CD4-positive, CD25-positive, alpha-beta regulatory T cell (primary cell): ENCODE results near the gene CERS4. TPM values are rescaled to one million over a fixed set of nuclear protein-coding genes. Genes with fewer than 3 reads are reported as not detected.
A peak's percentile ranks its signal among the peaks of the same experiment; 100 is the strongest.

Source experiments
- ATAC-seq, 2 donors: fragments of 150-1000 bp; cut with Tn5 transposase; one replicate each; pipeline ENCODE4 v1.10.0; 2021; ENCODE audit warnings: low read depth in 2 of 2, moderate number of reproducible peaks in 2 of 2, moderate library complexity in 1 of 2
- DNase-seq, 3 donors: peaks; one replicate each; pipeline versions ENCODE4 v3.0.0 to v3.0.0-alpha.2; 2012 to 2022; ENCODE audit warnings: mixed read lengths in 1 of 3
- H3K27ac ChIP-seq: one replicate; pipeline ENCODE4 v1.7.0; 2013; ENCODE audit warnings: mild to moderate bottlenecking, low read length; ENCODE audit not compliant: insufficient read depth, poor library complexity, severe bottlenecking
- H3K27me3 ChIP-seq: one replicate; pipeline ENCODE4 v1.7.0; 2013; ENCODE audit warnings: low read length; ENCODE audit not compliant: control insufficient read depth, insufficient read depth
- H3K36me3 ChIP-seq: one replicate; pipeline ENCODE4 v1.7.0; 2013; ENCODE audit warnings: mild to moderate bottlenecking, low read length, moderate library complexity; ENCODE audit not compliant: control insufficient read depth, insufficient read depth
- H3K4me1 ChIP-seq: 2 replicates; pipeline ENCODE4 v1.7.0; 2013; ENCODE audit warnings: mild to moderate bottlenecking, low read length; ENCODE audit not compliant: insufficient read depth, control insufficient read depth, poor library complexity, severe bottlenecking
- H3K4me3 ChIP-seq: one replicate; pipeline ENCODE4 v1.7.0; 2013; ENCODE audit warnings: low read depth, mild to moderate bottlenecking, low read length, moderate library complexity
- H3K9me3 ChIP-seq, 2 experiments: 1 replicate in 1 of 2; 2 replicates in 1 of 2; pipeline ENCODE4 v1.7.0; 2013; ENCODE audit warnings: low read length in 2 of 2, mild to moderate bottlenecking in 1 of 2, moderate library complexity in 1 of 2; ENCODE audit not compliant: control insufficient read depth in 2 of 2
- H3K27ac Mint-ChIP-seq, 3 donors: one replicate each; pipeline ENCODE4 v1.8.0; 2020 to 2022; ENCODE audit warnings: mild to moderate bottlenecking in 3 of 3, mixed read lengths in 3 of 3, moderate library complexity in 2 of 3
- H3K27me3 Mint-ChIP-seq: one replicate; pipeline ENCODE4 v1.8.0; 2022; ENCODE audit warnings: mild to moderate bottlenecking, mixed read lengths
- H3K36me3 Mint-ChIP-seq: one replicate; pipeline ENCODE4 v1.8.0; 2020; ENCODE audit warnings: mixed read lengths
- H3K4me1 Mint-ChIP-seq, 4 donors: one replicate each; pipeline ENCODE4 v1.8.0; 2020 to 2022; ENCODE audit warnings: mixed read lengths in 4 of 4, mild to moderate bottlenecking in 1 of 4
- H3K4me3 Mint-ChIP-seq, 4 donors: one replicate each; pipeline ENCODE4 v1.8.0; 2020 to 2022; ENCODE audit warnings: mild to moderate bottlenecking in 4 of 4, mixed read lengths in 4 of 4, moderate library complexity in 3 of 4
- H3K9me3 Mint-ChIP-seq, 7 donors: one replicate each; pipeline ENCODE4 v1.8.0; 2020 to 2022; ENCODE audit warnings: mixed read lengths in 7 of 7, mild to moderate bottlenecking in 3 of 7, moderate library complexity in 2 of 7
- polyA plus RNA-seq, 4 donors: library from polyadenylated mRNA; unstranded; fragments of 300-500 nt; fragmentation: Illumina TruSeq; gene quantifications; one replicate each; pipeline ENCODE4 v1.2.3, GENCODE V29; 2021
- total RNA-seq: library from RNA; stranded (reverse); gene quantifications from one replicate; pipeline ENCODE4 v1.2.3, GENCODE V29; 2022

The CERS4 gene
- total and polyA plus RNA-seq, 5 donors from 2014 or later: 10.1 to 20.2 (median 14.2) TPM

DNA sequence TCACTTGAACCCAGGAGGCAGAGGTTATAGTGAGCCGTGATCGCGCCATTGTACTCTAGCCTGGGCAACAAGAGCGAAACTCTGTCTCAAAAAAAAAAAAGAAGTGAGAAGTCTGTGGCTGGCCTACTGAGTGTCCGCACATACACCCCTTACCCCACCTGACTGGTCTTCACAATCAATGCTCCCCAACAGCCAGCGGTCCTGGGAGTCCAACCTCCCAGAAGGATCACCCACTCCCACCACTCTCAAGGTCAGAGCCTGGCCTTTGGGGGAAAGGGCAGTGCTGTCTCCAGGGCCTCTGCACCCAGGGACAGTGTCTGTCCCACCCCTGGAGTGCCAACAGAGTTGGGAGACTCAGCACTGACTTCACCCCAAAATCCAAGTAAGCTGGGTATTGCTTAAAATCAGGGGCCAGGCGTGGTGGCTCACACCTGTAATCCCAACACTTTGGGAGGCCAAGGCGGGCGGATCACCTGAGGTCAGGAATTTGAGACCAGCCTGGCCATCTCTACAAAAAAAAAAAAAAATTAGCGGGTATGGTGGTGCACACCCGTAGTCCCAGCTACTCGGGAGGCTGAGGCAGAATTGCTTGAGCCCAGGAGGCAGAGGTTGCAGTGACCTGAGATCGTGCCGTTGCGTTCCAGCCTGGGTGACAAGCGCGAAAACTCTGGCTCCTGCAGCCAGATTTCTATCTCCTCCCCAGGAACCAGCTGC lies 101.3 kb downstream of the CERS4 start:
- Histone ChIP-seq H3K9me3 (no peaks in the 10 kb centered on the region), H3K4me1 (peaks cover 39% of the 10 kb centered on the region), H3K36me3 (peaks cover 24% of the 10 kb centered on the region), H3K27ac (no peak overlapping the region), H3K4me3 (no peak overlapping the region), H3K27me3 (no peaks in the 10 kb centered on the region)
- no peak overlapping the region for H3K27ac Mint-ChIP-seq
- no peak for DNase-seq
- H3K4me1 Mint-ChIP-seq: peaks cover 12 to 40% (median 19%) of the 10 kb centered on the region in 4 donors
- H3K36me3 Mint-ChIP-seq: peaks cover 2% of the 10 kb centered on the region
- peaks cover 0 to 1% (median 0%) of the 10 kb centered on the region in 7 donors for H3K9me3 Mint-ChIP-seq
- H3K27me3 Mint-ChIP-seq: no peaks in the 10 kb centered on the region
- no peak for ATAC-seq
- peak overlapping the region in 1 of 4 donors; percentile 43 for H3K4me3 Mint-ChIP-seq

DNA sequence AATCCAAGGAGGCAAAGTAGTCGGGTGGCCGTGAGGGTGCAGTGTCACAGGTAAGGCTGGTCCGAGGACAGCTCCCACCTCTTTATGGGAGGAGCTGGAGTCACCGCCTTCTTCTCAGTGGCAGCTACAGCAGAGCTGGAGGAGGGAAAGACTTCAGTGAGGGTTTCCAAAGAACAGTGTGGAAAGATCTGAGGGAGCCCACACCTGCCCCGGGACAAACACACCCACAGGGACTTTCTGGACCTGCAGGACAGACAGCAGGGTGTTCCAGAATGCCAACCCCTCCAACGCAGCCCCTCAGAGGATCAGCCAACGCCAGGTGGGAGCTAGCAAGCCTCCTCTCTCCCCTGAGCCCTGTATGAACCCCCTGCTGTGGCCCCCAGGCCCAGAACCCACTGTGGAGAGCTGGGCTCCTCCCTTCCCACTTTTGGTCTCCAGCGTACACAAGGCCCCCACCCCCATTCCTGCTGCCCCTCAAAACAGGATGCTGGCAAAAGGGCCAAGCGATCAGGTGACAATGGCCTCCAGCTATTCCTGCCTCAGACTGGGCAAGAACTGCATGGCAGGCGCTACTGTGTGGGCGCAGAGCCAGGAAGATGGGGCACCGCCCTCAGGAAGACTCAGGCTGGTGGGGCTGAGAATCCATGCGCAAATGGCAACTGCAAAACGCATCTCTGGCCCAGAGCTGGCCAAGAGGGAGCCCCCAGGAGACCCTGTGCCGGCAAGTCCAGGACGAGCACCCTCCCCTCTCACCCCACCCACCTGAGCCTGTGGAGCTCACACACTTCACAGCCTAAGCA lies 102.5 kb downstream of the CERS4 start:
- H3K4me3 ChIP-seq: no peak overlapping the region
- ATAC-seq (no peak), DNase-seq (no peak)
- no peaks in the 10 kb centered on the region for H3K27me3 ChIP-seq
- no peaks in the 10 kb centered on the region for H3K9me3 ChIP-seq
- Mint-ChIP-seq H3K27ac (peak overlapping the region in 1 of 3 donors; percentile 31), H3K9me3 (peaks cover 0 to 1% (median 0%) of the 10 kb centered on the region in 7 donors), H3K36me3 (peaks cover 4% of the 10 kb centered on the region), H3K4me1 (peaks cover 8 to 33% (median 15%) of the 10 kb centered on the region in 4 donors), H3K4me3 (peak overlapping the region in 2 of 4 donors; percentile 32 to 43), H3K27me3 (no peaks in the 10 kb centered on the region)
- peaks cover 28% of the 10 kb centered on the region for H3K4me1 ChIP-seq
- H3K36me3 ChIP-seq: peaks cover 33% of the 10 kb centered on the region
- H3K27ac ChIP-seq: no peak overlapping the region

Other genes starting within 250 kb of the CERS4 start
- 39.6 TPM for gene ELAVL1, start 203.7 kb upstream of the CERS4 start, total RNA-seq
- gene ELAVL1, start 203.7 kb upstream of the CERS4 start, polyA plus RNA-seq: 10 to 100 TPM; 48.0 to 52.0 (median 49.2) TPM
- not detected for gene CCL25, start 156.6 kb upstream of the CERS4 start, total RNA-seq
- gene CCL25, start 156.6 kb upstream of the CERS4 start, polyA plus RNA-seq: under 1 TPM in 1 of 4 donors, not detected in 3; 0.48 TPM
- gene FBN3, start 59.8 kb upstream of the CERS4 start, total RNA-seq: 0.07 TPM
- gene FBN3, start 59.8 kb upstream of the CERS4 start, polyA plus RNA-seq: not detected
- 27.0 TPM for gene CD320, start 99.0 kb downstream of the CERS4 start, total RNA-seq
- gene CD320, start 99.0 kb downstream of the CERS4 start, polyA plus RNA-seq: 10 to 100 TPM; 42.4 to 63.7 (median 60.0) TPM
- gene NDUFA7, start 112.0 kb downstream of the CERS4 start, total RNA-seq: 27.4 TPM
- gene NDUFA7, start 112.0 kb downstream of the CERS4 start, polyA plus RNA-seq: 100 to 1,000 TPM; 130 to 181 (median 149) TPM
- gene RPS28, start 112.1 kb downstream of the CERS4 start, total RNA-seq: 2,201 TPM
- 1,000 to 10,000 TPM; 1,925 to 3,295 (median 2,756) TPM for gene RPS28, start 112.1 kb downstream of the CERS4 start, polyA plus RNA-seq
- 4.4 TPM for gene KANK3, start 133.9 kb downstream of the CERS4 start, total RNA-seq
- 1 to 10 TPM in 2 of 4 donors, under 1 TPM in 2; 0.40 to 2.1 (median 1.0) TPM for gene KANK3, start 133.9 kb downstream of the CERS4 start, polyA plus RNA-seq
- gene ANGPTL4, start 154.8 kb downstream of the CERS4 start, total RNA-seq: not detected
- not detected for gene ANGPTL4, start 154.8 kb downstream of the CERS4 start, polyA plus RNA-seq
- 102 TPM for gene RAB11B, start 181.0 kb downstream of the CERS4 start, total RNA-seq
- 10 to 100 TPM; 50.2 to 62.0 (median 51.6) TPM for gene RAB11B, start 181.0 kb downstream of the CERS4 start, polyA plus RNA-seq
- gene MARCHF2, start 203.9 kb downstream of the CERS4 start, total RNA-seq: 42.2 TPM
- gene MARCHF2, start 203.9 kb downstream of the CERS4 start, polyA plus RNA-seq: 10 to 100 TPM; 34.3 to 58.4 (median 52.9) TPM
- 263 TPM for gene HNRNPM, start 235.6 kb downstream of the CERS4 start, total RNA-seq
- gene HNRNPM, start 235.6 kb downstream of the CERS4 start, polyA plus RNA-seq: 100 to 1,000 TPM; 161 to 221 (median 184) TPM